GM19328 (cell line): ENCODE results near the gene MPP1.
"Not testable (repeated sequence)": the region's sequence is repeated elsewhere in the genome, so short reads cannot be mapped to it uniquely, and the experiment has no call there.

ENCODE experiments used
- ATAC-seq: cut with Tn5 transposase; IDR thresholded peaks from one replicate; pipeline ENCODE4 v1.9.1; 2021; ENCODE audit warnings: mild to moderate bottlenecking, moderate library complexity; ENCODE audit not compliant: unreplicated experiment

Gene MPP1

GRCh38 chrX:154804957-154805695, at the start of gene MPP1:
TSS of gene MPP1 (minus strand) at chrX:154805485. CDS start at chrX:154805373, 112 bp downstream.
- ATAC-seq = peak; percentile 93

GRCh38 chrX:154850957-154851611, 45.8 kb upstream of the MPP1 start:
- no peak for ATAC-seq

GRCh38 chrX:154840856-154841255, 35.6 kb upstream of the MPP1 start:
- ATAC-seq = no peak

- ATAC-seq = no peak
Measured at GRCh38 chrX:154836163-154836562, 30.9 kb upstream of the MPP1 start.

GRCh38 chrX:154834562-154834961, 29.3 kb upstream of the MPP1 start, which contains the start of gene SMIM9:
TSS of gene SMIM9 (minus strand) at chrX:154834662. CDS start at chrX:154830856, 3,806 bp downstream.
- no peak for ATAC-seq

GRCh38 chrX:154833746-154834274, 28.5 kb upstream of the MPP1 start:
- no peak for ATAC-seq

- no peak for ATAC-seq
Measured at GRCh38 chrX:154829926-154830442, 24.7 kb upstream of the MPP1 start.

- no peak for ATAC-seq
Measured at GRCh38 chrX:154829134-154829533, 23.8 kb upstream of the MPP1 start.

- ATAC-seq = no peak
Measured at GRCh38 chrX:154828016-154828408, 22.7 kb upstream of the MPP1 start.

- peak; percentile 72 for ATAC-seq
Measured at GRCh38 chrX:154827194-154828015, 22.1 kb upstream of the MPP1 start.

GRCh38 chrX:154825586-154825985, 20.3 kb upstream of the MPP1 start:
- not testable (repeated sequence) for ATAC-seq

- ATAC-seq = no peak
Measured at GRCh38 chrX:154824638-154825037, 19.4 kb upstream of the MPP1 start.

GRCh38 chrX:154822029-154822428, 16.7 kb upstream of the MPP1 start:
- no peak for ATAC-seq

- no peak for ATAC-seq
Measured at GRCh38 chrX:154821523-154821922, 16.2 kb upstream of the MPP1 start.

GRCh38 chrX:154819771-154820341, 14.6 kb upstream of the MPP1 start:
- peak; percentile 79 for ATAC-seq

- peak; percentile 26 for ATAC-seq
Measured at GRCh38 chrX:154818916-154819770, 13.9 kb upstream of the MPP1 start.

- not testable (repeated sequence) for ATAC-seq
Measured at GRCh38 chrX:154817048-154817618, 11.8 kb upstream of the MPP1 start.

GRCh38 chrX:154816326-154816898, 11.1 kb upstream of the MPP1 start:
- not testable (repeated sequence) for ATAC-seq

GRCh38 chrX:154815274-154815818, 10.1 kb upstream of the MPP1 start:
- no peak for ATAC-seq
